CD4-positive, CD25-positive, alpha-beta regulatory T cell (primary cell): ENCODE measurements around the gene UQCRQ. TPM values are rescaled to one million over a fixed set of nuclear protein-coding genes. Genes with fewer than 3 reads are reported as not detected.

ENCODE experiments used
- ATAC-seq, 2 donors: fragments of 150-1000 bp; cut with Tn5 transposase; one replicate each; pipeline ENCODE4 v1.10.0; 2021; ENCODE audit warnings: low read depth in 2 of 2, moderate number of reproducible peaks in 2 of 2, moderate library complexity in 1 of 2
- DNase-seq, 3 donors: peaks; one replicate each; pipeline versions ENCODE4 v3.0.0 to v3.0.0-alpha.2; 2012 to 2022; ENCODE audit warnings: mixed read lengths in 1 of 3
- H3K27ac ChIP-seq: one replicate; pipeline ENCODE4 v1.7.0; 2013; ENCODE audit warnings: mild to moderate bottlenecking, low read length; ENCODE audit not compliant: insufficient read depth, poor library complexity, severe bottlenecking
- H3K27me3 ChIP-seq: one replicate; pipeline ENCODE4 v1.7.0; 2013; ENCODE audit warnings: low read length; ENCODE audit not compliant: control insufficient read depth, insufficient read depth
- H3K36me3 ChIP-seq: one replicate; pipeline ENCODE4 v1.7.0; 2013; ENCODE audit warnings: mild to moderate bottlenecking, low read length, moderate library complexity; ENCODE audit not compliant: control insufficient read depth, insufficient read depth
- H3K4me1 ChIP-seq: 2 replicates; pipeline ENCODE4 v1.7.0; 2013; ENCODE audit warnings: mild to moderate bottlenecking, low read length; ENCODE audit not compliant: insufficient read depth, control insufficient read depth, poor library complexity, severe bottlenecking
- H3K4me3 ChIP-seq: one replicate; pipeline ENCODE4 v1.7.0; 2013; ENCODE audit warnings: low read depth, mild to moderate bottlenecking, low read length, moderate library complexity
- H3K9me3 ChIP-seq, 2 experiments: 1 replicate in 1 of 2; 2 replicates in 1 of 2; pipeline ENCODE4 v1.7.0; 2013; ENCODE audit warnings: low read length in 2 of 2, mild to moderate bottlenecking in 1 of 2, moderate library complexity in 1 of 2; ENCODE audit not compliant: control insufficient read depth in 2 of 2
- H3K27ac Mint-ChIP-seq, 3 donors: one replicate each; pipeline ENCODE4 v1.8.0; 2020 to 2022; ENCODE audit warnings: mild to moderate bottlenecking in 3 of 3, mixed read lengths in 3 of 3, moderate library complexity in 2 of 3
- H3K27me3 Mint-ChIP-seq: one replicate; pipeline ENCODE4 v1.8.0; 2022; ENCODE audit warnings: mild to moderate bottlenecking, mixed read lengths
- H3K36me3 Mint-ChIP-seq: one replicate; pipeline ENCODE4 v1.8.0; 2020; ENCODE audit warnings: mixed read lengths
- H3K4me1 Mint-ChIP-seq, 4 donors: one replicate each; pipeline ENCODE4 v1.8.0; 2020 to 2022; ENCODE audit warnings: mixed read lengths in 4 of 4, mild to moderate bottlenecking in 1 of 4
- H3K4me3 Mint-ChIP-seq, 4 donors: one replicate each; pipeline ENCODE4 v1.8.0; 2020 to 2022; ENCODE audit warnings: mild to moderate bottlenecking in 4 of 4, mixed read lengths in 4 of 4, moderate library complexity in 3 of 4
- H3K9me3 Mint-ChIP-seq, 7 donors: one replicate each; pipeline ENCODE4 v1.8.0; 2020 to 2022; ENCODE audit warnings: mixed read lengths in 7 of 7, mild to moderate bottlenecking in 3 of 7, moderate library complexity in 2 of 7
- polyA plus RNA-seq, 4 donors: library from polyadenylated mRNA; unstranded; fragments of 300-500 nt; fragmentation: Illumina TruSeq; gene quantifications; one replicate each; pipeline ENCODE4 v1.2.3, GENCODE V29; 2021
- total RNA-seq: library from RNA; stranded (reverse); gene quantifications from one replicate; pipeline ENCODE4 v1.2.3, GENCODE V29; 2022

The UQCRQ gene
- total RNA-seq (88.5 TPM), polyA plus RNA-seq (100 to 1,000 TPM; 555 to 604 (median 574) TPM)

DNA sequence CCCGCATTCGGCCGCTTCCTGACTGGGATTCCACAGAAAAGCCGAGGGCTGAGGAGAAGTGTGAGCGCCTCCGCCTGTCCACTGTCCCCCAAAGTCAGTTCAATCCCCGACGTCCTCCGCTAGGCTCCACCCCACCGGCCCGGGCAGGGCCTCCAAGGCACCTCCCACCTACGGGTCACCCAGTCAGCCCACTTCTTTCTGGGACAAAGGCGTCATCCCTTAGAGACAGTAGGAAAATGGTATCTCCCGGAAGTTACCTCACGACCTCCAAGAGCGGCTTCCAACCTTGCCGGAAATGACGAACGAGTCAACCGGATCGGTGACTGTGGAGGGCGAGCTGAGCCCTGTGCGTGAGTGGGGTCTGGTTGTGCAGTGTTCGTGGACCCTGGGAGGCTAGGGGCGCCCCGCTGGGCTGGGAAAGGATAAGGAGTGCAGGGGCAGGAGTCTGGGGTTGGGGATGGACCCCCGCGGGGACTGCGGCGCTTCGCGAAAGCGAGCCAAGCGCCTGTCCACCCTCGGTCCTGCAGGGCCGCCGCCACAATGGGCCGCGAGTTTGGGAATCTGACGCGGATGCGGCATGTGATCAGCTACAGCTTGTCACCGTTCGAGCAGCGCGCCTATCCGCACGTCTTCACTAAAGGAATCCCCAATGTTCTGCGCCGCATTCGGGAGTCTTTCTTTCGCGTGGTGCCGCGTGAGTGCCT is at the start of gene UQCRQ, which contains the start of gene GDF9:
Gene UQCRQ (plus strand): TSS at position 301 of the 704 bp plus-strand sequence. CDS start 240 bp downstream, at position 541.
Gene GDF9 (minus strand): TSS at position 128 of the 704 bp plus-strand sequence. CDS start 1,936 bp downstream, outside the sequence.
- peaks cover 12% of the 10 kb centered on the region for H3K27me3 Mint-ChIP-seq
- H3K4me1 Mint-ChIP-seq: peaks cover 12 to 40% (median 19%) of the 10 kb centered on the region in 4 donors
- H3K9me3 ChIP-seq: no peaks in the 10 kb centered on the region
- peak; percentile 93 to 99 (median 96) for DNase-seq
- peaks cover 14% of the 10 kb centered on the region for H3K4me1 ChIP-seq
- peaks cover 23% of the 10 kb centered on the region for H3K36me3 Mint-ChIP-seq
- peak; percentile 98 to 99 for ATAC-seq
- H3K36me3 ChIP-seq: peaks cover 13% of the 10 kb centered on the region
- H3K27ac ChIP-seq: peak within 1 kb of the TSS; percentile 96
- peaks cover 5% of the 10 kb centered on the region for H3K27me3 ChIP-seq
- H3K27ac Mint-ChIP-seq: peak within 1 kb of the TSS; percentile 99 to 100 (median 100)
- H3K9me3 Mint-ChIP-seq: peaks cover 0 to 1% (median 0%) of the 10 kb centered on the region in 7 donors
- peak within 1 kb of the TSS; percentile 95 to 100 (median 99) for H3K4me3 Mint-ChIP-seq
- H3K4me3 ChIP-seq: peak within 1 kb of the TSS; percentile 64

DNA sequence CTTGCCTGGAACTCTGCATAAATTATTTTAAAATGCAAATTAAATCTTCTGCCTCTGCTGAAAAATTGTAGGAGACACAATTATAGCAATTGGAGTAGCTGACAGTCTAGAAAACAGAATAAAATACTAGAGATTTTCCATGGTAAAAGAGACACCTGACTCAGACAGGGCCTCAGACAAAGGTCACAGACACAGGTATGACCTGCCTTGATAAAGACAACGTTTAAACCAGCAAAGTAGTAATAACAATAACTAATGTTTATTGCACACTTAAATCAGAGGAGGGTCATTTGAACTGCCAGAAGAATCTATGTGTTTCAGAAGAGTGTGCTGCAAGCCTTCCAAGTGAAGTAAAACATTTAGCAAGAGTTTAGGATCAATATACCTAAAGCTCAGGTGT is 49.4 kb upstream of the UQCRQ start:
- no peak for ATAC-seq
- peaks cover 0 to 6% (median 0%) of the 10 kb centered on the region in 7 donors for H3K9me3 Mint-ChIP-seq
- H3K4me1 ChIP-seq: peaks cover 16% of the 10 kb centered on the region
- no peak overlapping the region for H3K27ac Mint-ChIP-seq
- H3K27me3 ChIP-seq: peaks cover 8% of the 10 kb centered on the region
- DNase-seq: no peak
- H3K4me3 ChIP-seq: no peak overlapping the region
- H3K9me3 ChIP-seq: no peaks in the 10 kb centered on the region
- H3K4me3 Mint-ChIP-seq: peak overlapping the region in 1 of 4 donors; percentile 36
- H3K36me3 ChIP-seq: no peaks in the 10 kb centered on the region
- peaks cover 7 to 26% (median 17%) of the 10 kb centered on the region in 4 donors for H3K4me1 Mint-ChIP-seq
- peaks cover 80% of the 10 kb centered on the region for H3K27me3 Mint-ChIP-seq
- no peaks in the 10 kb centered on the region for H3K36me3 Mint-ChIP-seq
- no peak overlapping the region for H3K27ac ChIP-seq

DNA sequence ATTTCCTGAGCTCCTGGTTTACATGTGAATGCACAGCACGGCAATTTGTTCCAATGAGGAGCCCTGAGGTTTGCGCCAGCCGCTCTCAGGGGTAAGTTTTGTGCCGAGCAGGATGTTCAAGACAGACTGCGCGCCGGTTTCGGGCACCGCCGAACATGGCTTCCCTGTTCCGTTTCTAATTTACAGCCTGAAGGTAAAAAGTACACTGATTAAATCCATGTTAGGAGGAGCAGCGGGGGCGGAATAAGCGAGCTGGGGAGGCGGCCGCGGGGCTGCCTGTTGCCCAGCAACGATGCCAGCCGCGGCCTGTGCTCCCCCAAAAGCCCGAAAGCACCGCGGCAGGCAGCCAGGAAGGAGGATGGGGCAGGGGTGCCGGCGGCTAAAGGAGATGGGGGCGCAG is 47.0 kb upstream of the UQCRQ start:
- Mint-ChIP-seq H3K4me3 (peak overlapping the region; percentile 57 to 84 (median 72)), H3K36me3 (no peaks in the 10 kb centered on the region), H3K4me1 (peaks cover 0 to 16% (median 11%) of the 10 kb centered on the region in 4 donors), H3K27ac (no peak overlapping the region), H3K9me3 (peaks cover 0 to 5% (median 0%) of the 10 kb centered on the region in 7 donors), H3K27me3 (peaks cover 80% of the 10 kb centered on the region)
- no peak for ATAC-seq
- no peaks in the 10 kb centered on the region for H3K9me3 ChIP-seq
- H3K4me1 ChIP-seq: peaks cover 5% of the 10 kb centered on the region
- H3K36me3 ChIP-seq: no peaks in the 10 kb centered on the region
- H3K27ac ChIP-seq: no peak overlapping the region
- H3K27me3 ChIP-seq: peaks cover 4% of the 10 kb centered on the region
- H3K4me3 ChIP-seq: no peak overlapping the region
- DNase-seq: no peak

DNA sequence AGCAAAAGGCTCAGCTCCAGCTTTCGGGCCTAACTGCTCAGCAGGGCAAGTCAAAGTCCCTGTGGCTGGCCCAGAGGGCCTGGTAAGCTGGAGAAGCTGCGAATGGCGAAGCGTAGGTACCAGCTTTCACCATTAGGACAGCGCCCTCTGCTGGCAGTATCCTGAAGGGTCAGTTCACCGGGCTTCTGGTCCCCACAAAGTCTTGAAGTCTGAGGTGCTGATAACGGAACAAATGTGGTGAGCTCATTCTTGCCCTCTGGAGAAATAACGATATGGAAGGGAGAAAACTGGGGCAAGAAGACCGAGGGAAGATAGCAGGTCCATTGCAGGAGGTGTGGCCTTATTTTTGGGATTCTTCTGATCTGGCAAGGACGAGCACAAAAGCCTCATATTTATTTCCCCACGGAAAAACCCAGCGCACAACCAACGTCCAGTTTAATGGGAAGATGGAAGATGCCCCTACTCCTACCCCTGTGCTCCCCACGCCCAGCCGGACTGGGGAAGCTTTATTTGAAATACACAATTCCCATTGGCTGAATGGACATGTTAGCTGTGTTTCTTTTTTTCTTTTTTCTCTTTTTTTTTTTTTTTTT is 46.2 kb upstream of the UQCRQ start:
- Histone ChIP-seq H3K4me1 (peaks cover 6% of the 10 kb centered on the region), H3K27me3 (peaks cover 8% of the 10 kb centered on the region), H3K4me3 (no peak overlapping the region), H3K36me3 (no peaks in the 10 kb centered on the region), H3K9me3 (no peaks in the 10 kb centered on the region), H3K27ac (no peak overlapping the region)
- Mint-ChIP-seq H3K4me3 (peak overlapping the region; percentile 33 to 72 (median 63)), H3K9me3 (peaks cover 0 to 5% (median 0%) of the 10 kb centered on the region in 7 donors), H3K27me3 (peaks cover 84% of the 10 kb centered on the region), H3K27ac (no peak overlapping the region), H3K36me3 (no peaks in the 10 kb centered on the region), H3K4me1 (peaks cover 0 to 14% (median 9%) of the 10 kb centered on the region in 4 donors)
- peak; percentile 71 to 88 (median 78) for DNase-seq
- ATAC-seq: peak; percentile 76 to 84

DNA sequence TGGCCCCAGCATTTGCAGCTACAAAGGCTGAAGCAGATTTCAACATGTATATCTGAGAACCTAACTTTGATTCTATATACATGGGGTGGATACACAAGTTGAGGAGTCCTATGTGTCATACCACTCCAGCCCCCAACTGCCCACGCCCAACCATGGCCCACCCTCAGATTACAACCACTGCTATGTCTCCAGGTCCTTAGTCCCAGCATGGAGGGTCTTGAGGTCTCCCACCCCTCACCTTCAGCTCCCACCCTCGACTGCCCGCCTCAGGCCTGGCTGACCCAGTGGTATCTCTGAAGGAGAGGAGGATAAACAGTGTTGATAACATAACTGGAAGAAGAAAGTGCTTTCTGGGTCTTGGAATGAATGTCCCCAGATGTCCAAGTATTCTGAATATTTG is 45.1 kb upstream of the UQCRQ start:
- Histone ChIP-seq H3K27me3 (peaks cover 11% of the 10 kb centered on the region), H3K9me3 (no peaks in the 10 kb centered on the region), H3K4me1 (peaks cover 15% of the 10 kb centered on the region), H3K4me3 (no peak overlapping the region), H3K36me3 (no peaks in the 10 kb centered on the region), H3K27ac (no peak overlapping the region)
- Mint-ChIP-seq H3K36me3 (no peaks in the 10 kb centered on the region), H3K27me3 (peaks cover 78% of the 10 kb centered on the region), H3K4me3 (no peak overlapping the region), H3K4me1 (peaks cover 0 to 20% (median 7%) of the 10 kb centered on the region in 4 donors), H3K27ac (no peak overlapping the region), H3K9me3 (peaks cover 0 to 5% (median 0%) of the 10 kb centered on the region in 7 donors)
- ATAC-seq (no peak), DNase-seq (no peak)

DNA sequence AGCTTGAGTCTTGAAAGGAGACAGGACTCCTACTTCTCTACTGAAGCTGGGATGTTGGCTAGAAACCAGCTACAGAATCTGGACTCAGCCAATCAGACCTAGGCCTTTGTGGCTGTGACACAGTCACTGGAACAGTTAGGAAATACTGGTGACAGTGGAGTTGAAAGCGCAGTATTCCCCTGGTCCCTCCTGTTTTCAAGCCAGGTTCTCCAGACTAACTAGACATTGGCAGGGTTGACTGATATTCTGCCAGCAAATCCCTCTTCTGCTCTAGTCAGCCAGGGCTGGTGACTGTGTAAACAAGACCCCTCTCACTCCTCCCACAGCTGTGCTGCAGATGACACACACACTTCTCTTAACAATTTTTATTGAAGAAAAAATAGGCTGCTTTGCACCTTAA is 44.7 kb upstream of the UQCRQ start:
- no peak overlapping the region for H3K4me3 ChIP-seq
- DNase-seq (no peak), ATAC-seq (no peak)
- no peaks in the 10 kb centered on the region for H3K36me3 ChIP-seq
- peak overlapping the region in 1 of 4 donors; percentile 82 for H3K4me3 Mint-ChIP-seq
- no peak overlapping the region for H3K27ac ChIP-seq
- peaks cover 0 to 5% (median 0%) of the 10 kb centered on the region in 7 donors for H3K9me3 Mint-ChIP-seq
- H3K4me1 ChIP-seq: peaks cover 15% of the 10 kb centered on the region
- no peaks in the 10 kb centered on the region for H3K9me3 ChIP-seq
- H3K27ac Mint-ChIP-seq: no peak overlapping the region
- H3K27me3 ChIP-seq: peaks cover 15% of the 10 kb centered on the region
- peaks cover 78% of the 10 kb centered on the region for H3K27me3 Mint-ChIP-seq
- H3K4me1 Mint-ChIP-seq: peaks cover 0 to 20% (median 7%) of the 10 kb centered on the region in 4 donors
- H3K36me3 Mint-ChIP-seq: no peaks in the 10 kb centered on the region

DNA sequence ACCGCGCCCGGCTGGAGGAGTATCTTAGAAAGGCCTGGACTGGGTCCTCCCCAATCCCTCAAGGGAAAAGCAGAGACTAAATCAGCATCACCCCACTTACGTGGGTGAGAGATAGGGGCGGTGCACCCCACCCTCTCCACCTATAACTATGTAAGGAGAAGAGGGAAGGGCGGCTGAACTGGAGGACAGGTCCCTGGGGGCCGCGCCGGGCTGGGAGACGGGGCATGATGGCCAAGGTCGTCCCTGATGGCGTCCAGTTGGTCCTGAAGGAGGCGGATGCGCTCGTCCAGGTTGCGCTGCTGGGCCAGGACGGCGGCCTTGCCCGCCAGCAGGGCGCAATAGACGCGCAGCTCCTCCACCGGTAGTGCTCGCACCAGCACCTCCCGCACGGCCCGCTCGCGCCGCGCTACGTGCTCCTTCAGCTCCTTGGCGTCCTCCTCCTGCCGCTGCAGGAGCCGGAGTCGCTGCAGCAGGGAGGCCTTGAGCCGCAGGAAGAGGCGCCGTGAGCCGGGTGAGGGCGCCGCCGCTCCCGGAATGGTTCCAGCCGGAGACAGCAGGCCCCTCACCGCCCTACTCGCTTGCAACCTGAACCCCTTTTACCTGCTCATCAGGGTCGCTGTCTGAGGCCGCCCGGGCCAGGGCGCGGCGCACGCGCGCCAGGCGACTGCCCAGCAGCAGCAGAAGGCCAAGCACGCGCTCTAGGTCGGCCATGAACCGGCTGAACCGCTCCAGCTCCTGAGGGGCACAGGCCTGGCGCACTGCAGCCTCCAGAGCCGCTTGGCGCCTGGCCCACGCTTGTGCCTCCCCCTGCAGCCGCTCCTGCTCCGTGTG is 43.6 kb upstream of the UQCRQ start:
- H3K9me3 Mint-ChIP-seq: peaks cover 0 to 5% (median 0%) of the 10 kb centered on the region in 7 donors
- ATAC-seq: peak in 1 of 2 donors; percentile 21
- H3K27ac Mint-ChIP-seq: no peak overlapping the region
- Histone ChIP-seq H3K27me3 (peaks cover 18% of the 10 kb centered on the region), H3K27ac (no peak overlapping the region), H3K9me3 (no peaks in the 10 kb centered on the region), H3K36me3 (no peaks in the 10 kb centered on the region), H3K4me1 (peaks cover 15% of the 10 kb centered on the region), H3K4me3 (no peak overlapping the region)
- no peaks in the 10 kb centered on the region for H3K36me3 Mint-ChIP-seq
- H3K4me3 Mint-ChIP-seq: no peak overlapping the region
- peaks cover 0 to 20% (median 7%) of the 10 kb centered on the region in 4 donors for H3K4me1 Mint-ChIP-seq
- peaks cover 79% of the 10 kb centered on the region for H3K27me3 Mint-ChIP-seq
- no peak for DNase-seq
